ENCODE data around the gene NUCKS1.

NUCKS1 gene, protein sequence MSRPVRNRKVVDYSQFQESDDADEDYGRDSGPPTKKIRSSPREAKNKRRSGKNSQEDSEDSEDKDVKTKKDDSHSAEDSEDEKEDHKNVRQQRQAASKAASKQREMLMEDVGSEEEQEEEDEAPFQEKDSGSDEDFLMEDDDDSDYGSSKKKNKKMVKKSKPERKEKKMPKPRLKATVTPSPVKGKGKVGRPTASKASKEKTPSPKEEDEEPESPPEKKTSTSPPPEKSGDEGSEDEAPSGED

DNA sequence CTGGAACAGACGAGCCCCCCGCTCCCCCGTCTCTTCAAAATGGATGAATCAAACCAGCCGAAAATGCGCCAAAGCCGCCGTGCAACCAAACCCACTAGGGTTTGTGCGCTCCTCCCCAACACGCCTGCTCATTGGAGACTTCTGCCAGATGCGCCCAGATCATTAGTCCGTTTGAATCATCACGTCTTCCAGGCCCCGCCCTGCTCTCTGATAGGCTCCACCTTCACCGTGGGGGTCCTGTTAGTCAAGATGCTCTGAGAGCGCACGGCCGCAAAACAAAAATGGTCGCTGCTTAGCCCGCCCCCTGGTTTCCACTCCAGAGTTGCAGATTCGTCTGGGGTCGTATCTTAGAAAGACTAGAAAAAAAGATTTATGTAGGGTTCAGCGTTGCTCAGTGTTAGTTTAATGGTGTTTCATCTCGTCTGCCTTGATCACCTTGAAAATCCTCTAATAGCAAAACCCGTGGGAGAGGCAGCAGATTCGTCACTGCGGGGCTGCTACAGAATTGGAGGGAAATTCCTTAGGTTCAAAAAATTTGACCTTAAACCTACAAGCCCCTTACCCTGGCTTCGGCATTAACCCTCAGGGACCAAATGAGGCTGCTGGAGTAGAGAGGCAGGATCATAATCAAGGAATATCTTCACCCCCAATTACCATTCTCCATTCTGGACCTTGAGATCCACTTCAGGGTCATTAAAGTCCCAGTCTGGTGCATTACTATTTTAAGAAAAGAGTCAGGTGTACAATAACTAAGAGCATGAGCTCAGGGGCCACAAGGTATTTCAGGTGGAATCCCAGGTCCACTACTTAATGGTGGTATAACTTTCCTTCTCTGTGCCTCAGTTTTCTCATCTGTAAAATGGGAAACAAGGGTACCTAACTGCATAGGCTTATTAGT is at the start of gene NUCKS1:
NUCKS1 (minus strand) TSS at position 45 of the 898 bp plus-strand sequence. CDS start 209 bp downstream, outside the sequence.
- DNase-seq: peak; percentile 88 to 94

DNA sequence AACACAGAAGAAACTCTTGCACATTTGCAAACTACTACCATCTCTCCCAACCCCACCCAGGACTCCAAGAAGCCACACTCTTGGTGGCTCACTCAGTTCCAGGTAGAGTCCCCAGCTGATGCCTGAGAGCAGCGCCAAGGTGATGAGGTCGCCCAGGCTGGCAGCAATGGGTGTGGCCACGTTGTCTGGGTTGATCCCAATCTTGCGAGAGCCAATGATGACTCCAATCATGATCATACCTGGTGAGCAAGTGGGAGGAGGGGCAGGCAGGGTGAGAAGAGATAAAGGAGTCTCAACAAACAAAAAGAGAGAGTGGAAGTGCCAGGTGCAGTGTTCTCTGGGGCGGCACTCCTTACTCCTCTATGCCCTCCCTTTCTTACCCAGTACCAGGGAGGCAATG is 48.6 kb upstream of the NUCKS1 start:
- DNase-seq: no peak

DNA sequence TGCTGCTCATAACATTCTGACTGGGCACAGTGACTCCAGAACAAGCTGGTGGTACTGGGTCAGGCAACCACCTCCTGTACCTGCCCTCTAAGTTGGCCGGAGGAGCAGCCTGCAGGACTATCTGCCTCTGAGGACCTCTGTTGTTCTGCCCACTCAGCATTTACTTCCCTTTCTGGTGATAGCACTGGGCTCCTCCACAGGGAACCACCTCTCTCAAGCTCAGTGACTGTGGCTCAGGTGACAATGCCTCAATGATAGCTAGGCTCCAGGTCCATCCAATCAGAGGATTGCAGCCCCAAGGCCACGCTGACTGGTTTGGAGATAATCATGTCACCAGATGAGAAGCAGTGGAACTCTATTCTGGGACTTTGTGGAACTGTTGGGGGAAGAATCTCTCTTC is 47.2 kb upstream of the NUCKS1 start:
- DNase-seq: no peak

DNA sequence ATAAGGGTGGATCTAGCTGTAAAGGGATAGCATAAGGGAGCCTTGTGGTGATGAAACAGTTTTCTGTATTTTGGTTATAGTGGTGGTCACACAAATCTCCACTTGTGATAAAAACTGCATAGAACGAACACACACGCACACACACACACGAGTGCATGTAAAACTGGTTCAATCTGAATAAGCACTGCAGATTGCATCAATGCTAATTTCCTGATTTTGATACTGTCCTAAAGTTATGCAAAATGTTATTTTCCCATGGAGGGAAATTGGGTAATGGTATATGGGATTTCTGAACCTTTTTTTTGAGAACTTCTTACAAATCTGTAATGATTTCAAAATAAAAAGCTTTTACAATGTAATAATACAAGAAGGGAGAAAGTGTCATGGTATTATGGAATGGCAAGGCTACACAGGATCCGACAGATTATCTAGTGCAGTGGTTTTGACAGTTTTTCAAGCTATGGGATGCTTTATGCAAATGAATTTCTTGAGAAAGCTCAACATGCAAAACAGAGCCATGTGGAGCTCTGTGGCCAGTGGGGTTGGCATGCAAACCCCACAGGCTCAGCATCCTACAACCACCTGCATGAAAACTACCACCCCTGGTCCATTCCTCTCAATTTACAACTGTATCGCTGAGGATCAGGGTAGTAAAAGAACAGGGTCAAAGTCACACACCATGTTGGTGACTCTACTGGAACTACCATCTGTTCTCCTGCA is 44.2 kb upstream of the NUCKS1 start:
- DNase-seq: no peak

DNA sequence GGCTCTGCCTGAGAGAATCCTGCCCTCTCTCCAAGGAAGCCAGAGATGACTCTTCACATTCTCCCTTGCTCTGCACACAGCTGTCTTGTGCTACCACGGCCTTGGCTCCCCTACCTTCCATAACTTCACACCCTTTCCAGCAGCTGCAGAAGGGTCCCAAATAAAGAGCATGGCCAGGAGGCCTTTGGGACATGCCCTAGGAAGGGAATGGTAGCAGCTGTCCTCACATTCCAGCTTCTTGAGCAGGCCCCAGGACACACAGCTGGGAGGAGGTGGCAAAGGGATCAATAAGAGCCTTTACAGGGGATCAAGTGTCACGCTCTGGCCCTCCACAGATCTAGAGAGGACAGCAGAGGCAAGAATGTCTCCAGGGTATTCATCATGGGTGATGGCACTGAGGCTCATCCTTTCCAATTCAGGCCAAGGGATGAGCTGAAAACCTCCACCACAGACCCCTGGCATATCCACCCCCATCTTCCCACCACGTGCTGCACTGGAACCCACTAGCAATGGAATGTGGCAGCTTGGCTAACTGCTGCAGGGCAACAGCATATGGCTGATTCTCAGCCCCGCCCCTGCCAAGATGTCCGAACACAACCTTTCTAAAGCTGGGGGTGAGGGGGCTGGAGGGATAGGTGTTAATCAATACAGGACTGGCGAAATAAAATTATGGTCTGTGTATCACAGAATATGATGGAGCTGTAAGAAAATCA is 43.1 kb upstream of the NUCKS1 start:
- DNase-seq: no peak

DNA sequence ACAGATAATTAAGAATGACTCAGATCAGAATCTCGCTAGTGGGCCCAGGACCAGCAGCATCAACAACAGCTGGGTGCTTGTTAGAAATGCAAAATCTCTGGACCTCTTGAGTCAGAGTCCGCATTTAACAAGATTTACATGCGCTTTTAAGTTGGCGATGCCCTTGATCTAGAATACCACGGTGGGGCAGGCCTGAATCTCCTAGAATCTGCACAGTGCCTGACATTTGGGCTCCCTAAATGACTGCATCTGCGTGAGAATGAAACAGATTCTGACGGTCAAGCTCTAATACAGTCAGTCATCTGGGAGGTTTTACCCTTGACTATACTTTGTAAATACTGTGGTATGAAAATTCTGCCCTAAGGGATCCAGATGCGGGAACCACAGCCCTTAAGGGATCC is 42.5 kb upstream of the NUCKS1 start:
- DNase-seq: no peak

DNA sequence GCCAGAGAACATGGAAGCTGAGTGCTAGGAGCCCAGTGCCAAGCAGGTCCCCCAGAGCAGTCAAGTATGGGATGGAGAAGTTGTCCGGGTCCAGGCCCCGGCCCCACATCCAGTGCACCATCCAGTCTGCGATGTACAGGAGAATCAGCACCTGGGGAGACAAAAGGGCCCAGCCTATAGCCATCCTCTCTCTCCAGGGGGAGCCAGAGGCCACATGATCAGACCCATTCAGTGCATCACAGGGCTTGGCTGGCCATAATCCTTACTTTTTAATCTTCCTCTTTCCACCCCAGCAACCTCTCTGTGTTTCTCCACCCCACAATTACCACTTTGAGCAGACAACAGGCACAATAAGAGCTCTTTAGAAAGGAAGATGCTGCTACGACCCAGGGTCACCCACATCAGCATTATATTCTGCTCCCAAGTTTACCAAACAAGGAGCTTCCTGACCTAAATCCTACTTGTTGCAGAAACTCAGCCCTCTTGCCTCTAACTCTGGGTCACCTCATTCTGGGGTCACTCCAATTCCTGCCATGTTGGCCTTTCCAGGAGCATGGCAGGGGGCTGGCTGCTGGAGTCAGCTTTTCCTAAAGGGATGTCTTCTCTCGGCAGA is 41.7 kb upstream of the NUCKS1 start:
- DNase-seq: peak in 1 of 2 experiments; percentile 27

DNA sequence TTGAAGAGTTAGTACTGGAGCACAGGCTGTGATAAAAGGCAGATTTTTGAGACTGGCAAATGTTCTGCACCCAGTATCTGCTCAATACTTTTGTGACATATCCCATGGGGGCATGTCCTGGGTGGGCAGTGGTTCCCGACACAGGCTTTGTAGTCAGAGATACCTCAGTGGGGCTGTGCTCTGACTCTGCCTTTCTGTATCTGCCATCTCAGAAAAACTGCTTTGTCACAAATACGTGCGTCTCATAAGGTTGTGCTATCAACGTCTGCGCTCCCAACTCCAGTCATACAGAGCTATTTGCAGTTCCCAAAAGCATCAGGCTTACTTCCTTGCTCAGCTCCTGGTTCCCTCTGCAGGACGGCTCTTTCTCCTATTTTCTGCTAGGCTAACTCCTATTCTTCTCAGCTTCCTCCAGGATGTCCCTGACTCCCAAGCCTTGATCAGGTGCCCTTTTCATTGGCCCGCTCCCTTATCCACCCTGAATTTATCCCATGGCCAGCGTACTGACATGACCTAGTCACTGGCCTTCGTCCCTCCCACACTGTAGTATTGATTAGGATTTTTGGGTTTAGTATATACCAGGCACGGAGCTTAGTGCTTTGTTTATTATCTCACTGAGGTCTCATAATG is 37.4 kb upstream of the NUCKS1 start:
- no peak for DNase-seq

DNA sequence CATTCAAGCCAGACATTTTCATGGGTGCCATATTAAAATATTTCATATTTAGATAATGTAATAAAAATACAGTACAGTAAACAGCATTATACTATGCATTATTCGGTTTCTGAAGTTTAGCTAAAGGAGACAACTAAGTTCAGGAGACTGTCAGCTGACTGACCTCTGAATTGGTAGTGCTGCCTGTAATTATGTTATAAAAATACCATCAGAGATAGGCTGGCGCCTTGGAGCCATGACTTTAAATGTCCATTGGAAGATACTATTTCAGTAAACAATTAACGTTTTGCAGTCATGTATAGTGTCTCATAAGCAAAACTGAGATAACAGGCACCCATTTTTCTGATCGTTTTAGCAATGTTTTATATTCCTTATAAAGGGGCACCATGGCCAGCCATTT is 36.6 kb upstream of the NUCKS1 start:
- no peak for DNase-seq

DNA sequence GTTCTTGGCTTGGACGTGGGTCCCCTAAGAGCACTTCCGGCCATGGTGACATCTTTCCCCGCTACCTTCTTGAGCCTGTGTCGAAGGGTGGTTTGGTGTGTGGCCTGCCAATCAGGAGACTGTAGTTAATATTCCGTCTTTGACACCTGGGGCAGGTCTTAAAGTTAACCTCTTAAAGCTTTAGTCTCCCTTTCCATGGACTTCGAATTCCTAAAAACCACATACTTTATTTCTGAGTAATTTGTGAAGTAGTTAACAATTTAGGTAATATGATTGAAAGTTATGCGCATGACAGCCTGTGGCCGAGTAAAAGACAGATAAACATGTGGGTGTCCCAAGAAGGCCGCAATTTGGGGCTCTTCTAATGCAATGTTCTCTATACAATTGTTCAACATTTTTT is 35.5 kb upstream of the NUCKS1 start:
- DNase-seq: no peak

DNA sequence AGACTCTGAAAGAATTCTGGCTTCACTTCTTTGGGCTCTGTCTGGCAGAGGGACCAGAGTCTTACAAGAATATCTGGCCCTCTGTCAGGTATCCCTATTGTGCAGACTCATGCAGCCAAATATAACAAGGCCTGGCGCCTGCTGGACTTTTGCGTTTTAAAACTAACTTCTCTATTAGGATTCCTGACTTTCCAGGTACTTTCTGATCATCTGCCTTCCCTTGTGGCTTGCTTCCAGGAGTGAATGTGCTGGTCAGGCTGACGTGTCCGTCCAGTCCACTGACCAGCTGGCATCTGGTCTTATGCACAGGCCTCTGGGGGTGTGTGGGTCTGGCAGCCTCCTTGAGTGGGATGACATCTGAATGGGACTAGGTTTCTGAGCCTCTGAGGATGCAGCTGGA is 33.9 kb upstream of the NUCKS1 start:
- DNase-seq: no peak

DNA sequence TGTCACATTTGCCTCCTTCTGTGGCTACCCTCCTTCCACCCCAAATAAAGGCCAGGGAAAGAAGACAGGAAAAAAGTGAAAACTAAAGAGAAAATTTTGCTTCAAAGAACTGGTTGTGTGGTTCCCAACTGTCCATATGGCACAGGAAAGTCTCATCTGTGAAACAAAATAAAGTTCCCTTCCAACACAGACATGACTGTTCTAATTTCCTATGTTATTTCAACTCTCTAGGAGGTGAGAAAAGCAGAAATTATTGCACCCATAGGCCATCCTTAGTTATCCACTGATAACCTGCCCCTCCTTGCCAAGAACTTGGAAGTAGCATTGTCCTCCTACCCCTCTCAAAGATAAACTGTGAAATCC is 33.4 kb upstream of the NUCKS1 start:
- no peak for DNase-seq

DNA sequence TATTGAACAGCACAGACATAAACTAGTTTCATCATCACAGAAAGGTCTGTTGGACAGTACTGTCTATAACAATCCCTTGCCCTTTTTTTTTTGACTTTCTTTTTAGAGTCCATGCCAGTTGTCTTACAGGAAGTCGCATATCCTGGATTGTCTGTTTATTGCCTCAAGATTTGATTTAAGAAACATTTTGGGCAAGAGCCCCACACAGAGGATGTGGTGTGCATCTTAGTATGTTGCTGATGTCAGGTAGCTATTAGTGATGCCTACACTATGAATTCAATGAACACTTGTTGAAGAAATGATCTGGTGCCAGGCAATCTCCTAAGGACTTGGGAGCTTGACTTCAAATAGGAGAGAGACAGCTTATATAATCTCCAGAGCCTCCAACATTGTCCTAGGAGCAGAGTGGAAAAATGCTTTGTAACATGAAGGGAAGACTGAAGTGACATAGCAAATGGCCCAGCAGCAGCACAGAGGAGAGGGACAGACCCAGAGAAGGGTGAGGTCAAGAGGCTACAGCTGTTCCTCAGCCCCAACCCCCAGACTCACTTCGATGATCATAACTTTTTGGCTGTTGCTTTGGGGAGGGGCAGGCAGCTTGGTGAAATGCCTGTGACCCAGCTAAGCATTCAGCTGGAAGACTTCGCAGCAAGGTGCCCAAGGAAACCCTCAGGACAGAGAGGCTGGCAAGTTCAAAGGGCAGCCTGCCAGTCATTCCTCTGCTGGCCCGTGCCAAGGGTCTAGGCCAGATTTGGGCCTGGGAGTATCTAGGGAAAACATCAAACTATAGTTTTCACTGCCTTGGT is 32.8 kb upstream of the NUCKS1 start:
- no peak for DNase-seq

DNA sequence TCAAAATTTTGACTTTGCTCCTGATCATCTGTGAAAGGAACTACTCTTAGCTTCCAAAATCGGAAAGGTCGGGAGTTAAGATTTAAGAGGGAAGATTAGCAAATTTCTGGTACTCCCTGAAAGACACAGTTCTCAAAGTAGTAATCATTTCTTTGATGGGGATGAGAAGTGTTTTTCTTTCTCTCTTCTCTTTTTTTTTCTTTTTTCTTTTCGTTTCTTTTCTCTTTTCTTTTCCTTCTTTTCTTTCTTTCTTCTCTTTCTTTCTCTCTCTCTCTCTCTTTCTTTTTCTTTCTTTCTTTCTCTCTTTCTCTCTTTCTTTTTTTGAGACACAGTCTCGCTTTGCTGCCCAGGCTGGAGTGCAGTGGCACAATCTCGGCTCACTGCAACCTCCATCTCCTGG is 30.4 kb upstream of the NUCKS1 start:
- DNase-seq: no peak

DNA sequence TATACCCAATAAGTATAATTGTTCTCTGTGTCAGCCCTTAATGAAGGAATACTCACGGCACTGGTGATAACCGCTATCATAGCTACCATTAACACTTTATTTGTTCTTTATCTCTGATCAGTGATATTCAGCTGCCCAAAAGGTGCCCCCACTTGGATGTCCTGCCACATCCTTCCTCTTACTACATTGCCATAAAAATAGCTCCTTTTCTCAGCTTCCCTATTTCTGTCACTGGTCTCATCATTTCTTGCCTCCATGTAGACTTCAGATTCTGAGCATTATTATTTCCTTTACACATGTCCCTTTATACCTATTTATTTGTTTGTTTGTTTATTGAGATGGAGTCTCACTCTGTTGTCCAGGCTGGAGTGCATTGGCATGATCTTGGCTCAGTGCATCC is 28.0 kb upstream of the NUCKS1 start:
- no peak for DNase-seq

DNA sequence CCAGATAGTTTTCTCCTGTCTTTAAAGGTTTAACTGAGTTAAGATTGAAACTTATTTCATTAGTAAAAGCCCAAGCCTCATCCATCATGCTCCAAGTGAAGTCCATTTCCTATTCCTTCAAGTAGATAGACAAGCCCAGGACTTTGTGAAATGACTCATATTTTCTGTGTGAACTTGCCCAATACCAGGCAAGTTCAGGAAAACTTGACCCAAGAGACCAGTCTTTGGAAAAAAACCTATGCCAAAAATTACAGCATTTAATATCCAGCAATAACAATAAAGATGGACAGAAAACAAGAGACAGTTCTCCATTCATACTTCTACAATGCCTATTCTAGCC is 25.7 kb upstream of the NUCKS1 start:
- no peak for DNase-seq

DNA sequence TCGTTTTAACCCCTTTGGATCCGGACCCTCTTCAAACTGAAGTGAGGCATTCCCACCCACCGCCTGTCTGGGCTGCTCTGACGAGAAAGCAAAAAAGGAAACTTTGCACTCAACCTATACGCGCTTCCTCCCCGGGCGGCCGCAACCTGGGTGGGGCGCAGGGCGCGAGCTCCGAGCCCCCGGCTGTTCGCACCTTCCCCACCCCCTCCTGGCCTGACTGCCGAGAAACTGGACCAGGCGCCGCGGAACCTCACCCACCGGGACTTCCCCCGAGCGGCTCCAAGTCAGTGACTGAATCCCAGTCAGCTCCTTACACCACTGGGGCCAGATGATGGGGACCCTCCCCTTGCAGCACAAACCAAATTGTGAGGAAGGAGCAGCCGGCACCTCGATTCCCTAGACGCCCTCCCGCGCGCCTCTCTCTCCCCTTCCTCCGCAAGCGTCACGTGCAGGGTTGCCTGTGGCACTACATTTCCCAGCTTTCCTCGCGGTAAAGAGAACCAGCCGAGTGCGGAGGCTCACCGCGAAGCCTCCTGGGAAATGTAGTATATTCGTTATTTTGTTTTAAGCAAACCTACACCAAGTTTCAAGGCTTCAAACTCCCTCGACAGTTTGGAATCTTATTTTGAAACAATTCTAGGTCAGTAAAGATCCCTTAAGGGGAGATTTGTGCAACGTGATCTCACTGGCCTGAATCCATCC is 25.2 kb upstream of the NUCKS1 start, which contains the start of gene RAB29:
RAB29 (minus strand) TSS at position 468 of the 702 bp plus-strand sequence. CDS start 526 bp downstream, outside the sequence.
- peak; percentile 20 to 60 for DNase-seq

DNA sequence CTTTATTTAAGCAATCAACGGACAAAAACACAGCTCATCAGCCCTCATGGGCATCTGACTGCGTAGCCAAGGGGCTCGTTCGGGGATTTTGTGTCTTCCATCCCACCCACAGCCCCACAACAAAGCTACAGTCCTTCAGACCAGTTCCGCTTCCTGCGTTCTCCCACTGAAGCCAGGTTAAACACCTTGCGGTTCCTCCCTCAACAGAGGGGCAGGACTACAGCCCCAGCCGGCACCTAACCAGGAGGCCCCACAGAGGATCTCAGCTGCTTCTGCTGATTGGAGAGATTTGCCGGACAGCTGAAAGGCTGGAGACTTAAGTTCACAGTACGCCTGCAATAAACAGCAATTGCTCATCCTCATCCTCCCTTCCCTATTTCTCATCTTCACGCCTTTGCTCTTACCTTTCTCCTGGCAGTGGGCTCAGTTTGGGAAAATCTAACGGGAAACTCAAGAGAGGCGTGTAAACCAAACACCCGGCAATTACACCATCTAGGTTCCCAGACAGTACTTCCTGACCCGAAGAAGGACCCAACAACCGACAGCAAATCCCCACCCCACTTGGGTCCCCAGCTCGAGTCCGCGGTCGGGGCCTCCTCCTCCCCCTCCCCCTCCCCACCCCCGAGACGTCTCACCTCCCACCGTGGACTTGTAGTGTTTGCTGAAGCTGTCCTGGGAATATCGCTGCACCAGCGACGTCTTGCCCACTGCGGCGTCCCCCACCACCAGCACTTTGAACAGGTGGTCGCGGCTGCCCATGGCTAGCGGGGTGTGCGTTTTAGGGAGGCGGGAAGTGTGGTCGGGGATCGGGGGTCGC is 24.4 kb upstream of the NUCKS1 start:
- DNase-seq: no peak

DNA sequence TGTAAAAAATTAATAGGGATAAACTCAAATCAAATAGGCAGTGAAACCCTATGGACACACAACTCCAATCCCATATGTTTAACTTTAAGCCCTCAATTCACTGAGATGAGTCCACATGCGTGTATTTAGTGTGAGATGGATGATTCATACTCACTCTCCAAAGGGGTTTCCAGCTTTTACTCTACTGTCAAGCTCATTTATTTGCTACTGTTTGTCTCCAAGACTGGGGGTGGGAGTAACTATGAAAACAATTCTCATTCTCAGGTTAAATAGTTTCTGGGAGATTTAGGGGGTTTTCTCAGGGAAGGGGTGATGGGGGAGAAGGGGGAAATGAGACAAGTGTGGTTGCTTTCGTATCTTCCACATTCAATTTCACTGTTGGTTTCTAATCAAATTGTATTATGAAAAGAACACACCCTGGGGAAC is 22.6 kb upstream of the NUCKS1 start:
- DNase-seq: no peak

DNA sequence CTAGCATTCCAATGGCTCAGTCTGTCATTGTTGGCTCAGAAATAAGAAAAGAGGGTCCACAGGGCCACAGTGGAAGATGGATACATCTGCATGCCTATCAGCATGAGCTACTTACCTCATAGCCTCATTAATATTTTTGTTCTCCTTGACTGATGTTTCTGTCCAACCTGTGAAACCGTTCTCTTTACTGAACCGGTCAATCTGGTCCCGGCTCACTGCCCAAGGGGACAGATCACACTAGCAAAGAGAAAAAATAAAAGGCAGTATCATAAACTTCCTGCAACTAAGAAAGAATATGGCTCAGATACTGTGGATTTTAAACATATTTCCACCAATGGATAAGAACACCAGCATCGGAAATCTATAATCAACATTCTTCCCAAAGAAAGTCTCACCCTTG is 20.6 kb upstream of the NUCKS1 start:
- DNase-seq: no peak

Measured in SW 1271 (cell line).